ENCODE measurements around the gene LRRC47.

Gene LRRC47

GRCh38 chr1:3742439-3743298 lies 53.6 kb downstream of the LRRC47 start:
- no peak for DNase-seq (ENCODE audit: extremely low spot score)
- ChIA-PET CTCF (no interaction called here), POLR2A (no interaction called here)
- TF ChIP-seq NFRKB (IDR thresholded peaks at IDR 0.05) (no peak), ELF4 (IDR thresholded peaks at IDR 0.05) (no peak), L3MBTL2 (conservative IDR thresholded peaks at IDR 0.05) (no peak), HDGF (IDR thresholded peaks at IDR 0.05; ENCODE audit: borderline replicate concordance) (no peak), FOXA1 (IDR thresholded peaks at IDR 0.05) (no peak), TARDBP (IDR thresholded peaks at IDR 0.05) (no peak), ARNT (IDR thresholded peaks at IDR 0.05) (no peak), ZNF384 (IDR thresholded peaks at IDR 0.05) (no peak), CTBP1 (IDR thresholded peaks at IDR 0.05; ENCODE audit: borderline replicate concordance) (no peak), SP1 (IDR thresholded peaks at IDR 0.05) (no peak), LEF1 (IDR thresholded peaks at IDR 0.05; ENCODE audit: borderline replicate concordance) (no peak), SUZ12 (IDR thresholded peaks at IDR 0.05) (no peak), FOXM1 (IDR thresholded peaks at IDR 0.05; ENCODE audit: borderline replicate concordance) (no peak), FOXK2 (IDR thresholded peaks at IDR 0.05) (no peak), BHLHE40 (IDR thresholded peaks at IDR 0.05; ENCODE audit: borderline replicate concordance) (no peak)
- TF ChIP-seq, protein P1, sequence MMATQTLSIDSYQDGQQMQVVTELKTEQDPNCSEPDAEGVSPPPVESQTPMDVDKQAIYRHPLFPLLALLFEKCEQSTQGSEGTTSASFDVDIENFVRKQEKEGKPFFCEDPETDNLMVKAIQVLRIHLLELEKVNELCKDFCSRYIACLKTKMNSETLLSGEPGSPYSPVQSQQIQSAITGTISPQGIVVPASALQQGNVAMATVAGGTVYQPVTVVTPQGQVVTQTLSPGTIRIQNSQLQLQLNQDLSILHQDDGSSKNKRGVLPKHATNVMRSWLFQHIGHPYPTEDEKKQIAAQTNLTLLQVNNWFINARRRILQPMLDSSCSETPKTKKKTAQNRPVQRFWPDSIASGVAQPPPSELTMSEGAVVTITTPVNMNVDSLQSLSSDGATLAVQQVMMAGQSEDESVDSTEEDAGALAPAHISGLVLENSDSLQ (IDR thresholded peaks at IDR 0.05), result no peak

- CTCF ChIA-PET, result interaction anchor here (0.6 kb wide), 1 partner anchor 127 kb away, joined by 3 read pairs; no protein-coding TSS in a partner anchor
- TF ChIP-seq FOXM1 (IDR thresholded peaks at IDR 0.05; ENCODE audit: borderline replicate concordance), result no peak
- no peak for TF ChIP-seq BHLHE40 (IDR thresholded peaks at IDR 0.05; ENCODE audit: borderline replicate concordance)
- no peak for TF ChIP-seq NFRKB (IDR thresholded peaks at IDR 0.05)
- TF ChIP-seq SUZ12 (IDR thresholded peaks at IDR 0.05), result no peak
- no peak for TF ChIP-seq ELF4 (IDR thresholded peaks at IDR 0.05)
- TF ChIP-seq FOXK2 (IDR thresholded peaks at IDR 0.05), result no peak
- POLR2A ChIA-PET, result no interaction called here
- no peak for DNase-seq (ENCODE audit: extremely low spot score)
Measured at GRCh38 chr1:3741566-3742438, 54.5 kb downstream of the LRRC47 start.

- ChIA-PET CTCF (no interaction called here), POLR2A (no interaction called here)
- DNase-seq (ENCODE audit: extremely low spot score), result no peak
- TF ChIP-seq ARNT (IDR thresholded peaks at IDR 0.05), result no peak
- TF ChIP-seq ELF4 (IDR thresholded peaks at IDR 0.05), result no peak
- TF ChIP-seq BHLHE40 (IDR thresholded peaks at IDR 0.05; ENCODE audit: borderline replicate concordance), result no peak
- TF ChIP-seq TARDBP (IDR thresholded peaks at IDR 0.05), result no peak
- no peak for TF ChIP-seq SUZ12 (IDR thresholded peaks at IDR 0.05)
- TF ChIP-seq NFRKB (IDR thresholded peaks at IDR 0.05), result no peak
- TF ChIP-seq FOXK2 (IDR thresholded peaks at IDR 0.05), result no peak
- no peak for TF ChIP-seq SP1 (IDR thresholded peaks at IDR 0.05)
- TF ChIP-seq L3MBTL2 (conservative IDR thresholded peaks at IDR 0.05), result no peak
- TF ChIP-seq LEF1 (IDR thresholded peaks at IDR 0.05; ENCODE audit: borderline replicate concordance), result no peak
- TF ChIP-seq, protein P1 (IDR thresholded peaks at IDR 0.05), result no peak
- no peak for TF ChIP-seq ZNF384 (IDR thresholded peaks at IDR 0.05)
- TF ChIP-seq FOXA1 (IDR thresholded peaks at IDR 0.05), result no peak
- TF ChIP-seq FOXM1 (IDR thresholded peaks at IDR 0.05; ENCODE audit: borderline replicate concordance), result no peak
- TF ChIP-seq HDGF (IDR thresholded peaks at IDR 0.05; ENCODE audit: borderline replicate concordance), result no peak
- TF ChIP-seq CTBP1 (IDR thresholded peaks at IDR 0.05; ENCODE audit: borderline replicate concordance), result no peak
Measured at GRCh38 chr1:3740752-3741151, 55.5 kb downstream of the LRRC47 start.

DNA sequence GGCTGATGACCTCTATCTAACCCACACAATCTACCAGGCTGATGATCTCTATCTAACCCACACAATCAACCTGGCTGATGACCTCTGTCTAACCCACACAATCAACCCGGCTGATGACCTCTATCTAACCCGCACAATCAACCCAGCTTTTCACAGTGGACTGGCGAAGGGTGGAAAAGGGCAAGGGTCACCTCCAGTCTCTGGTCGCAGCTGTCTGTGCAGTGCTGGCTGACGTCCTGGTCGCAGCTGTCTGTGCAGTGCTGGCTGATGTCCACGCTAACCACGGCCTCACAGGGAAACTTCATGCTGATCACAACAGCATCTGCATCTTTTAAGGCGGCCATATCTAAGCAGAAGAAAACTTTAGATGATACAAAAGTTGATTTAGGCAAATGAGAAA lies 56.3 kb downstream of the LRRC47 start:
- TF ChIP-seq HDGF (IDR thresholded peaks at IDR 0.05; ENCODE audit: borderline replicate concordance) (no peak), CTBP1 (IDR thresholded peaks at IDR 0.05; ENCODE audit: borderline replicate concordance) (no peak), FOXM1 (IDR thresholded peaks at IDR 0.05; ENCODE audit: borderline replicate concordance) (no peak), FOXK2 (IDR thresholded peaks at IDR 0.05) (no peak), ELF4 (IDR thresholded peaks at IDR 0.05) (no peak), TARDBP (IDR thresholded peaks at IDR 0.05) (no peak), L3MBTL2 (conservative IDR thresholded peaks at IDR 0.05) (no peak), ARNT (IDR thresholded peaks at IDR 0.05) (no peak), FOXA1 (IDR thresholded peaks at IDR 0.05) (no peak), SUZ12 (IDR thresholded peaks at IDR 0.05) (no peak), BHLHE40 (IDR thresholded peaks at IDR 0.05; ENCODE audit: borderline replicate concordance) (no peak)
- no peak for DNase-seq (ENCODE audit: extremely low spot score)
- POLR2A ChIA-PET, result no interaction called here
- CTCF ChIA-PET, result no interaction called here

GRCh38 chr1:3738943-3739342 lies 57.4 kb downstream of the LRRC47 start:
- CTCF ChIA-PET, result no interaction called here
- POLR2A ChIA-PET, result no interaction called here
- TF ChIP-seq NFRKB (IDR thresholded peaks at IDR 0.05) (no peak), HDGF (IDR thresholded peaks at IDR 0.05; ENCODE audit: borderline replicate concordance) (no peak)
- no peak for DNase-seq (ENCODE audit: extremely low spot score)

DNA sequence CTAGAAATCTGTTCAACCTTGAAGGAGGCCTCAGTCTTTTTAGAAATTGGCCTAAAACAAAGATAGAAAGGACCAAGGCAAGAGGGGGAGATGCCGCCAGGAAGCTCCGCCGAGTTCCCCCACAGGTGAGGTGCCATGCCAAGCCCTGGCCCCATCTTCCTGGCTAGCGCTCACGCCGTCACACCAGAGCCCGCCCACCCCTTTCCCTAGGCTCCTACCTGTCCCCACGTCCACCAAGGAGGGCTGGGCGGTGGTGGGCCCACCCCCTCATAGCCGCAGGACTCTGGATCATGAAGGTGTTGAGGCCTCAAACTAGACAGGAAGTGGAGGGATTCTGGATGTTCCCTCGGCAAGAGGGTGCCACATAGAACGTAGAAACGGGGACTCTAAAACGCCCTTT lies 59.6 kb downstream of the LRRC47 start:
- CTCF ChIA-PET, result no interaction called here
- DNase-seq (ENCODE audit: extremely low spot score), result no peak
- POLR2A ChIA-PET, result no interaction called here
- no peak for TF ChIP-seq SUZ12 (IDR thresholded peaks at IDR 0.05)
- TF ChIP-seq HDGF (IDR thresholded peaks at IDR 0.05; ENCODE audit: borderline replicate concordance), result no peak
- no peak for TF ChIP-seq SP1 (IDR thresholded peaks at IDR 0.05)
- TF ChIP-seq FOXM1 (IDR thresholded peaks at IDR 0.05; ENCODE audit: borderline replicate concordance), result no peak
- no peak for TF ChIP-seq BHLHE40 (IDR thresholded peaks at IDR 0.05; ENCODE audit: borderline replicate concordance)
- no peak for TF ChIP-seq L3MBTL2 (conservative IDR thresholded peaks at IDR 0.05)
- no peak for TF ChIP-seq LEF1 (IDR thresholded peaks at IDR 0.05; ENCODE audit: borderline replicate concordance)
- no peak for TF ChIP-seq CTBP1 (IDR thresholded peaks at IDR 0.05; ENCODE audit: borderline replicate concordance)

Measured in HEK293T (cell line).